Gastroesophageal sphincter (tissue), 4 donors: ENCODE results near the gene NLRP7. TPM values are rescaled to one million over a fixed set of nuclear protein-coding genes. Genes with fewer than 3 reads are reported as not detected.
"Not testable (repeated sequence)": the region's sequence is repeated elsewhere in the genome, so short reads cannot be mapped to it uniquely, and the experiment has no call there.

ENCODE experiments used
- ATAC-seq: fragments of 150-250 bp; one replicate; pipeline ENCODE4 v1.9.1; 2016; ENCODE audit warnings: mild to moderate bottlenecking, moderate library complexity
- H3K27ac ChIP-seq, 4 donors: fragments of 200-600 bp; sonication (generic) in 3 of 4; 1 replicate in 3 of 4; 2 replicates in 1 of 4; pipeline ENCODE4 v1.5.1; 2016 to 2019
- H3K27me3 ChIP-seq: fragments of 200-600 bp; sonication (generic); one replicate; pipeline ENCODE4 v1.5.1; 2019
- H3K36me3 ChIP-seq, 2 donors: fragments of 200-600 bp; sonication (generic); one replicate each; pipeline ENCODE4 v1.5.1; 2019; ENCODE audit warnings: control low read depth in 1 of 2
- H3K4me1 ChIP-seq, 3 donors: fragments of 200-600 bp; sonication (generic); 1 replicate in 2 of 3; 2 replicates in 1 of 3; pipeline ENCODE4 v1.5.1; 2016 to 2019; ENCODE audit warnings: control low read depth in 2 of 3
- H3K4me3 ChIP-seq, 2 donors: fragments of 200-600 bp; sonication (generic); one replicate each; pipeline ENCODE4 v1.5.1; 2019; ENCODE audit warnings: mild to moderate bottlenecking in 1 of 2, moderate library complexity in 1 of 2
- H3K9me3 ChIP-seq, 3 donors: fragments of 200-600 bp; sonication (generic); one replicate each; pipeline ENCODE4 v1.5.1; 2017 to 2019; ENCODE audit warnings: control low read depth in 2 of 3
- CTCF ChIP-seq, 4 experiments: fragments of 200-600 bp in 2 of 4; fragments of 450-650 bp in 2 of 4; sonication (generic) in 1 of 4; IDR thresholded peaks; one replicate each; pipeline ENCODE4 v1.5.1; 2017 to 2019; ENCODE audit warnings: antibody characterized with exemption in 4 of 4, mild to moderate bottlenecking in 2 of 4, moderate library complexity in 2 of 4
- EP300 ChIP-seq: sonication (generic); formaldehyde crosslinking; IDR thresholded peaks from one replicate; pipeline ENCODE4 v1.6.1; 2017; ENCODE audit warnings: antibody characterized with exemption, mild to moderate bottlenecking
- POLR2A ChIP-seq, 2 donors: fragments of 450-650 bp; IDR thresholded peaks; one replicate each; pipeline ENCODE4 v1.6.1; 2017; ENCODE audit warnings: antibody characterized with exemption in 2 of 2, mild to moderate bottlenecking in 2 of 2, moderate library complexity in 1 of 2
- POLR2AphosphoS5 ChIP-seq: sonication (generic); formaldehyde crosslinking; IDR thresholded peaks from one replicate; pipeline ENCODE4 v1.6.1; 2017; ENCODE audit warnings: antibody characterized with exemption
- WGBS, 2 donors: methylation state at CpG; one replicate each; pipeline ENCODE4 v1.1.5; 2018; ENCODE audit warnings: low coverage in 1 of 2; 5-methylcytosine and 5-hydroxymethylcytosine counted together
- total RNA-seq, 4 donors: library from RNA; depleted of rRNA; stranded (reverse); fragments of >200 nt; gene quantifications; one replicate each; pipeline ENCODE4 v1.1.0, GENCODE V29; 2016

NLRP7 gene
- total RNA-seq = not detected

GRCh38 chr19:54947381-54947780 is at the start of gene NLRP7:
TSS of gene NLRP7 (minus strand) at chr19:54947530.
- no peak for ATAC-seq
- Histone ChIP-seq H3K4me3 (no peak within 1 kb of the TSS), H3K9me3 (no peaks in the 10 kb centered on the region), H3K27me3 (peaks cover 23% of the 10 kb centered on the region), H3K4me1 (no peaks in the 10 kb centered on the region), H3K36me3 (no peaks in the 10 kb centered on the region), H3K27ac (no peak within 1 kb of the TSS)
- TF ChIP-seq POLR2AphosphoS5 (no peak), EP300 (no peak), CTCF (IDR thresholded peaks at IDR 0.05) (no peak), POLR2A (IDR thresholded peaks at IDR 0.05) (no peak)
- 81% methylated on average over 6 of the region's 8 CpGs; no CpG with 5 or more reads in 1 of the 2 donors for WGBS, 2 donors

GRCh38 chr19:54995561-54995960 is 48.2 kb upstream of the NLRP7 start:
- ATAC-seq = no peak
- WGBS, 2 donors = 70 to 86% methylated on average over 2 of the region's 3 CpGs
- TF ChIP-seq EP300 (no peak), CTCF (IDR thresholded peaks at IDR 0.05) (no peak), POLR2AphosphoS5 (no peak), POLR2A (IDR thresholded peaks at IDR 0.05) (no peak)

GRCh38 chr19:54989531-54989930 is 42.2 kb upstream of the NLRP7 start:
- H3K36me3 ChIP-seq, H3K9me3 ChIP-seq, H3K4me3 ChIP-seq, ATAC-seq, H3K27me3 ChIP-seq, H3K4me1 ChIP-seq, H3K27ac ChIP-seq: not testable (repeated sequence)
- WGBS, 2 donors = 94 to 97% methylated on average over 6 to 8 of the region's 11 CpGs

More at GRCh38 chr19:54995561-54995960, 48.2 kb upstream of the NLRP7 start:
- Histone ChIP-seq H3K27ac (no peak overlapping the region), H3K4me1 (no peaks in the 10 kb centered on the region), H3K27me3 (peaks cover 24% of the 10 kb centered on the region), H3K36me3 (no peaks in the 10 kb centered on the region), H3K4me3 (no peak overlapping the region), H3K9me3 (no peaks in the 10 kb centered on the region)

- H3K27ac ChIP-seq, H3K4me1 ChIP-seq, ATAC-seq, H3K9me3 ChIP-seq, H3K4me3 ChIP-seq, H3K36me3 ChIP-seq: not testable (repeated sequence)
- peaks cover 19% of the 10 kb centered on the region for H3K27me3 ChIP-seq
- WGBS, 2 donors = 100% methylated on average over 1 of the region's 23 CpGs; no CpG with 5 or more reads in 1 of the 2 donors
Observed at GRCh38 chr19:54982562-54982961, 35.2 kb upstream of the NLRP7 start.

GRCh38 chr19:54973229-54974090 is 26.1 kb upstream of the NLRP7 start:
- not testable (repeated sequence) for H3K27ac ChIP-seq, H3K4me3 ChIP-seq, ATAC-seq, H3K36me3 ChIP-seq, H3K4me1 ChIP-seq, H3K9me3 ChIP-seq
- WGBS, 2 donors = 80 to 82% methylated on average over 9 to 14 of the region's 19 CpGs
- H3K27me3 ChIP-seq = peaks cover 24% of the 10 kb centered on the region

GRCh38 chr19:54971446-54971845 is 24.1 kb upstream of the NLRP7 start:
- not testable (repeated sequence) for H3K27ac ChIP-seq, H3K9me3 ChIP-seq, H3K4me3 ChIP-seq, ATAC-seq, H3K4me1 ChIP-seq, H3K36me3 ChIP-seq
- WGBS, 2 donors = 93% methylated on average over 2 of the region's 5 CpGs; no CpG with 5 or more reads in 1 of the 2 donors
- H3K27me3 ChIP-seq = peaks cover 36% of the 10 kb centered on the region

- Histone ChIP-seq H3K4me3 (no peak overlapping the region), H3K36me3 (no peaks in the 10 kb centered on the region), H3K9me3 (peaks cover 0 to 10% (median 0%) of the 10 kb centered on the region in 3 donors), H3K4me1 (no peaks in the 10 kb centered on the region), H3K27me3 (peaks cover 30% of the 10 kb centered on the region), H3K27ac (no peak overlapping the region)
- WGBS, 2 donors = 68% methylated on average over 4 of the region's 4 CpGs; no CpG with 5 or more reads in 1 of the 2 donors
- ATAC-seq = no peak
- TF ChIP-seq EP300 (no peak), CTCF (IDR thresholded peaks at IDR 0.05) (no peak), POLR2AphosphoS5 (no peak), POLR2A (IDR thresholded peaks at IDR 0.05) (no peak)
Observed at GRCh38 chr19:54969647-54970046, 22.3 kb upstream of the NLRP7 start.
